HepG2 (cell line): Measurements from ENCODE around the gene MAGEH1. TPM values are rescaled to one million over a fixed set of nuclear protein-coding genes. Genes with fewer than 3 reads are reported as not detected.

Source experiments
- ATAC-seq: fragments of 200-7000 bp; cut with Tn5 transposase; 3 replicates; pipeline ENCODE4 v1.9.1; 2020; ENCODE audit warnings: mild to moderate bottlenecking, moderate library complexity
- BruUV-seq: library from RNA; stranded (reverse); fragments of 400-500 nt; replicated peaks from 2 replicates; lab custom pipeline; 2021; lab: Mats Ljungman, UMichigan
- CTCF ChIA-PET: fragments of 300-600 bp; formaldehyde crosslinking; extraction: SDS; loops from one replicate; lab custom pipeline; 2021; ENCODE audit warnings: low total read pairs, inconsistent platforms, low intra/inter-chr PET ratio; lab: Yijun Ruan, JAX
- POLR2A ChIA-PET: fragments of 350-600 bp; sonication (Branson Sonifier 250); formaldehyde crosslinking; loops from one replicate; lab custom pipeline; 2020; ENCODE audit warnings: antibody characterized with exemption, inconsistent platforms; lab: Yijun Ruan, JAX
- DNase-seq: peaks from one replicate; pipeline ENCODE4 v3.0.0-alpha.2; 2015; ENCODE audit warnings: low spot score
- FAIRE-seq: peaks from 3 replicates; lab custom pipeline; 2011; peaks lifted over from hg19 to GRCh38; lab: Jason Lieb, UNC
- H2AFZ ChIP-seq: one replicate; pipeline ENCODE4 v1.6.1; 2011; ENCODE audit warnings: low read length, inconsistent platforms
- H3K27ac ChIP-seq: fragments of 300-600 bp; 3 replicates; pipeline ENCODE4 v1.8.0; 2011; ENCODE audit warnings: mixed run types, mild to moderate bottlenecking, mixed read lengths, low read length, inconsistent platforms; ENCODE audit not compliant: insufficient read depth; ENCODE audit errors: extremely low read length
- H3K27me3 ChIP-seq, 2 experiments: fragments of 200-600 bp in 1 of 2; 2 replicates in 1 of 2; 3 replicates in 1 of 2; pipeline versions ENCODE4 v1.6.0 to v1.8.0; 2011; ENCODE audit warnings: low read length in 2 of 2, mild to moderate bottlenecking in 2 of 2, moderate library complexity in 2 of 2, inconsistent platforms in 1 of 2; ENCODE audit not compliant: insufficient read depth in 2 of 2, control insufficient read depth in 1 of 2
- H3K36me3 ChIP-seq, 2 experiments: fragments of 200-600 bp in 1 of 2; replicated peaks in 1 of 2; 2 replicates in 1 of 2; 3 replicates in 1 of 2; pipeline versions ENCODE4 v1.5.1 to v1.8.0; 2011; ENCODE audit warnings: low read length in 2 of 2, inconsistent platforms in 1 of 2; ENCODE audit not compliant: insufficient read depth in 2 of 2, control insufficient read depth in 1 of 2
- H3K4me1 ChIP-seq: 2 replicates; pipeline ENCODE4 v1.5.1; 2012; ENCODE audit warnings: low read length, inconsistent platforms; ENCODE audit not compliant: insufficient read depth
- H3K4me2 ChIP-seq: 2 replicates; pipeline ENCODE4 v1.6.0; 2011; ENCODE audit warnings: low read depth, low read length, inconsistent platforms
- H3K4me3 ChIP-seq, 3 experiments: fragments of 200-600 bp in 1 of 3; sonication (generic), shearing (Covaris generic) in 1 of 3; replicated peaks in 1 of 3; 2 replicates each; pipeline ENCODE4 v1.5.1; 2011 to 2016; ENCODE audit warnings: low read length in 3 of 3, inconsistent platforms in 2 of 3, low read depth in 2 of 3, mild to moderate bottlenecking in 2 of 3, control low read depth in 1 of 3, mixed read lengths in 1 of 3; ENCODE audit not compliant: insufficient read depth in 1 of 3
- H3K79me2 ChIP-seq: one replicate; pipeline ENCODE4 v1.6.1; 2011; ENCODE audit warnings: low read length, inconsistent platforms; ENCODE audit not compliant: insufficient read depth
- H3K9ac ChIP-seq: 2 replicates; pipeline ENCODE4 v1.6.0; 2011; ENCODE audit warnings: mild to moderate bottlenecking, low read depth, low read length, inconsistent platforms; ENCODE audit not compliant: insufficient read depth
- H3K9me3 ChIP-seq: 2 replicates; pipeline ENCODE4 v1.5.1; 2012; ENCODE audit warnings: mild to moderate bottlenecking, low read length
- H4K20me1 ChIP-seq: 2 replicates; pipeline ENCODE4 v1.6.0; 2011; ENCODE audit warnings: inconsistent platforms, mild to moderate bottlenecking, low read length, moderate library complexity; ENCODE audit not compliant: insufficient read depth
- AGO1 ChIP-seq: fragments of 200-400 bp; formaldehyde crosslinking; IDR thresholded peaks from 2 replicates; pipeline ENCODE4 v1.6.1; 2017; ENCODE audit warnings: mild to moderate bottlenecking, low read depth, low read length, moderate library complexity; ENCODE audit not compliant: poor library complexity, severe bottlenecking
- EEA1 ChIP-seq: sonication (generic); formaldehyde crosslinking; IDR thresholded peaks from 2 replicates; pipeline ENCODE4 v1.5.1; 2020; ENCODE audit warnings: mild to moderate bottlenecking, missing genetic modification reagents, borderline replicate concordance
- GATAD1 ChIP-seq: IDR thresholded peaks from 2 replicates; pipeline ENCODE4 v1.6.1; 2016; ENCODE audit warnings: missing genetic modification reagents, missing compliant biosample characterization
- KLF9 ChIP-seq: IDR thresholded peaks from 2 replicates; pipeline ENCODE4 v1.6.1; 2016; ENCODE audit warnings: low read depth
- MAFK ChIP-seq, 2 experiments: IDR thresholded peaks in 1 of 2; conservative IDR thresholded peaks in 1 of 2; 2 replicates each; pipeline ENCODE4 v1.6.1; 2011; ENCODE audit warnings: improper control_type of control experiment in 2 of 2, low read length in 2 of 2
- NR3C1 ChIP-seq: sonication (generic); formaldehyde crosslinking; IDR thresholded peaks from 2 replicates; pipeline ENCODE4 v1.4.0; 2020; ENCODE audit warnings: missing genetic modification reagents
- PHF21A ChIP-seq: sonication (generic); formaldehyde crosslinking; IDR thresholded peaks from 2 replicates; pipeline ENCODE4 v1.5.0; 2020; ENCODE audit warnings: mild to moderate bottlenecking, missing genetic modification reagents
- RBM22 ChIP-seq: fragments of 200-400 bp; formaldehyde crosslinking; optimal IDR thresholded peaks from 2 replicates; pipeline ENCODE3; 2017; ENCODE audit warnings: mild to moderate bottlenecking, low read length, moderate library complexity
- SIX4 ChIP-seq: sonication (generic); formaldehyde crosslinking; IDR thresholded peaks from 2 replicates; pipeline ENCODE4 v1.4.0; 2020; ENCODE audit warnings: missing genetic modification reagents
- SRF ChIP-seq: IDR thresholded peaks from 2 replicates; pipeline ENCODE4 v1.6.1; 2011; ENCODE audit warnings: mild to moderate bottlenecking, low read depth, low read length, moderate library complexity
- SRSF4 ChIP-seq: fragments of 200-400 bp; formaldehyde crosslinking; IDR thresholded peaks from one replicate; pipeline ENCODE4 v1.6.1; 2018; ENCODE audit warnings: mild to moderate bottlenecking, low read depth, low read length, moderate library complexity; ENCODE audit not compliant: poor library complexity, severe bottlenecking
- TOPORS ChIP-seq: sonication (generic); formaldehyde crosslinking; IDR thresholded peaks from 2 replicates; pipeline ENCODE4 v1.8.0; 2023; ENCODE audit warnings: mild to moderate bottlenecking, missing genetic modification reagents
- TRIM24 ChIP-seq: sonication (generic); formaldehyde crosslinking; IDR thresholded peaks from 2 replicates; pipeline ENCODE4 v1.8.0; 2022; ENCODE audit warnings: mild to moderate bottlenecking, missing genetic modification reagents
- ZNF235 ChIP-seq: sonication (generic); formaldehyde crosslinking; IDR thresholded peaks from 2 replicates; pipeline ENCODE4 v1.8.1; 2023; ENCODE audit warnings: mild to moderate bottlenecking, missing genetic modification reagents, borderline replicate concordance
- ZNF530 ChIP-seq: sonication (generic); formaldehyde crosslinking; IDR thresholded peaks from 2 replicates; pipeline ENCODE4 v1.5.0; 2020; ENCODE audit warnings: low read depth, mild to moderate bottlenecking, missing genetic modification reagents
- WGBS: methylation state at CpG from one replicate; pipeline ENCODE4 v1.1.6; 2017; ENCODE audit warnings: low lambda C conversion rate; 5-methylcytosine and 5-hydroxymethylcytosine counted together
- in situ Hi-C: cut with HindIII; loops from 2 replicates; pipeline ENCODE4 v1.10.0; 2017; ENCODE audit warnings: low pct_unique_long_range_greater_than_20kb; ENCODE audit not compliant: extremely low pct_ligation_motif_present
- intact Hi-C: fragments of 100-400 bp; cut with micrococcal nuclease; formaldehyde crosslinking; loops from one replicate; pipeline ENCODE4 v1.10.0; 2022; ENCODE audit not compliant: unreplicated experiment
- polyA plus RNA-seq, 8 experiments: library from polyadenylated mRNA; depleted of rRNA in 3 of 8; stranded (reverse) in 7 of 8; unstranded in 1 of 8; fragments of >200 nt; fragmentation: Illumina TruSeq in 4 of 8; extraction: Trizol in 4 of 8; gene quantifications; 2 replicates each; pipeline versions ENCODE4 v1.2.1 to v1.2.3, GENCODE V29; 2011 to 2016; ENCODE audit warnings: low read depth in 4 of 8, missing spikeins in 1 of 8, mixed read lengths in 1 of 8; ENCODE audit not compliant: insufficient read depth in 1 of 8
- total RNA-seq, 5 experiments: library from RNA; depleted of rRNA; stranded (reverse); fragments of >200 nt; fragmentation: Illumina TruSeq; extraction: Trizol; gene quantifications; 2 replicates each; pipeline ENCODE4 v1.2.3, GENCODE V29; 2016; ENCODE audit warnings: low read depth in 1 of 5
- TF ChIP-seq, protein P1 (sequence below): IDR thresholded peaks from 2 replicates; pipeline ENCODE4 v1.6.1; 2018; ENCODE audit warnings: missing genetic modification reagents

The MAGEH1 gene
- total and polyA plus RNA-seq, 2 of the 13 experiments (the other 11 are each of a cell fraction or from before 2014, with no cell fraction given), result 3.8 to 5.0 TPM

DNA sequence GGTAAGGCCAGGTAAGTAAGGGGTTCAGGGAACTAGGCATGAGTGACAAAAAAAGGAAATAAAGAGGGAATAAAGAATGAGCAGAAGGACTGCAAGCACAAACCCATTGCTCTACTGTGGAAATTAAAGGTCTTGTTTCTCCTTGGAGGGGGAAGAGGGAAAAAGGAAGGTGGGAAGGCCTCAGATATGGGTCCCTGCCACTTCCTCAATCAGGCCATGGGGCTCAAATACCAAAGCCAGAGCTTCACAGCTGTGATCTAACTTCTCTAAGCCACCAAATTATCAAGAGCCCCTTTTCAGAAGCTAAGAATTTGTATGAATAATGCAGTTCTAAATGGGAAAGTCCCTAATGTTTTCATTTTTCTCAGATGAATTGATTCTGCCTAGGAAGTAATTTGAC lies 33.0 kb downstream of the MAGEH1 start (continued):
- TF ChIP-seq, protein P1, sequence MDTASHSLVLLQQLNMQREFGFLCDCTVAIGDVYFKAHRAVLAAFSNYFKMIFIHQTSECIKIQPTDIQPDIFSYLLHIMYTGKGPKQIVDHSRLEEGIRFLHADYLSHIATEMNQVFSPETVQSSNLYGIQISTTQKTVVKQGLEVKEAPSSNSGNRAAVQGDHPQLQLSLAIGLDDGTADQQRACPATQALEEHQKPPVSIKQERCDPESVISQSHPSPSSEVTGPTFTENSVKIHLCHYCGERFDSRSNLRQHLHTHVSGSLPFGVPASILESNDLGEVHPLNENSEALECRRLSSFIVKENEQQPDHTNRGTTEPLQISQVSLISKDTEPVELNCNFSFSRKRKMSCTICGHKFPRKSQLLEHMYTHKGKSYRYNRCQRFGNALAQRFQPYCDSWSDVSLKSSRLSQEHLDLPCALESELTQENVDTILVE (CRISPR knock-in tag), result no peak
- TF ChIP-seq GATAD1 (CRISPR knock-in tag), result no peak
- no peak for TF ChIP-seq ZNF235 (CRISPR knock-in tag)
- TF ChIP-seq TRIM24, result no peak
- no peak for TF ChIP-seq KLF9
- TF ChIP-seq MAFK (conservative IDR thresholded peaks at IDR 0.05 in 1 of 2, IDR thresholded peaks at IDR 0.05 in 1 of 2; ENCODE audit: low read length in 2 of 2), result no peak

DNA sequence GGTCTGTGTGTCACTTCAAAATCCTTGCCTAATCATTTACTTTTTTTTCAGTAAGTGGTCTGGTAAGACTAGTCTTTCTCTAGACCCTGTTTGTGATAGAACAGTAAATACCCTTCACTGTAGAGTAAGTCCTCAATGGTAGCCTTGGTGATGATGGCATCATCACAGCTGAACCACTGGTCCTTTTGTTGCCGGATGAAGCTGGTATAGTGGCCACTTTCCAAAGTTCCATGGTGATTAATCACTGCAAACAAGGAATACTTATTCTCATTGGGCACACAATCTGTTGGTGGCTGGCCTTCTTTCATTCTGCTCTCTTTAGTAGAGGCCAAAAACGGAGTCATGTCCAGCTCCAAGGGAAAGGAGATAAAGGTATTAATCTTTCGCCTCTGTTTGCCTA lies 34.8 kb downstream of the MAGEH1 start:
- Histone ChIP-seq H3K27me3 (no peaks in the 10 kb centered on the region), H2AFZ (no peak overlapping the region), H3K4me3 (no peak overlapping the region)
- intact Hi-C loops, result no loop called here
- DNase-seq, result no peak
- TF ChIP-seq RBM22 (no peak), SRF (no peak), EEA1 (CRISPR knock-in tag) (no peak), ZNF530 (CRISPR knock-in tag) (no peak), SRSF4 (no peak), AGO1 (no peak), NR3C1 (CRISPR knock-in tag) (no peak), PHF21A (CRISPR knock-in tag) (no peak), SIX4 (CRISPR knock-in tag) (no peak), TOPORS (CRISPR knock-in tag) (no peak)
- TF ChIP-seq, all 625 proteins: peak for 0
- no TSS peak for BruUV-seq
- Histone ChIP-seq H3K4me1 (no peaks in the 10 kb centered on the region), H3K27ac (no peak overlapping the region), H3K79me2 (no peaks in the 10 kb centered on the region), H3K4me2 (no peak overlapping the region), H3K36me3 (no peaks in the 10 kb centered on the region), H4K20me1 (no peaks in the 10 kb centered on the region), H3K9me3 (no peaks in the 10 kb centered on the region), H3K9ac (no peak overlapping the region)
- ATAC-seq (no peak), FAIRE-seq (no peak)
- ChIA-PET POLR2A (no interaction called here), CTCF (no interaction called here)
- in situ Hi-C loops, result no loop called here
- WGBS, result 36% methylated on average over 3 of the region's 3 CpGs
